Keratinocyte (primary cell): Measurements from ENCODE around the gene ROBO3.

ENCODE experiments used
- EZH2 ChIP-seq: IDR thresholded peaks from one replicate; pipeline ENCODE4 v1.6.1; 2012; ENCODE audit warnings: inconsistent platforms, mild to moderate bottlenecking, low read length, moderate library complexity
- TF ChIP-seq, protein P1 (sequence below), 3 experiments: IDR thresholded peaks in 1 of 3; conservative IDR thresholded peaks in 1 of 3; optimal IDR thresholded peaks in 1 of 3; 2 replicates in 2 of 3; 3 replicates in 1 of 3; pipeline versions ENCODE3 to v1.5.1; 2011; ENCODE audit warnings: low read length in 3 of 3, mild to moderate bottlenecking in 3 of 3, moderate library complexity in 2 of 3, control low read depth in 1 of 3, inconsistent platforms in 1 of 3; ENCODE audit not compliant: insufficient read depth in 2 of 3; ENCODE audit errors: extremely low read depth in 1 of 3

DNA sequence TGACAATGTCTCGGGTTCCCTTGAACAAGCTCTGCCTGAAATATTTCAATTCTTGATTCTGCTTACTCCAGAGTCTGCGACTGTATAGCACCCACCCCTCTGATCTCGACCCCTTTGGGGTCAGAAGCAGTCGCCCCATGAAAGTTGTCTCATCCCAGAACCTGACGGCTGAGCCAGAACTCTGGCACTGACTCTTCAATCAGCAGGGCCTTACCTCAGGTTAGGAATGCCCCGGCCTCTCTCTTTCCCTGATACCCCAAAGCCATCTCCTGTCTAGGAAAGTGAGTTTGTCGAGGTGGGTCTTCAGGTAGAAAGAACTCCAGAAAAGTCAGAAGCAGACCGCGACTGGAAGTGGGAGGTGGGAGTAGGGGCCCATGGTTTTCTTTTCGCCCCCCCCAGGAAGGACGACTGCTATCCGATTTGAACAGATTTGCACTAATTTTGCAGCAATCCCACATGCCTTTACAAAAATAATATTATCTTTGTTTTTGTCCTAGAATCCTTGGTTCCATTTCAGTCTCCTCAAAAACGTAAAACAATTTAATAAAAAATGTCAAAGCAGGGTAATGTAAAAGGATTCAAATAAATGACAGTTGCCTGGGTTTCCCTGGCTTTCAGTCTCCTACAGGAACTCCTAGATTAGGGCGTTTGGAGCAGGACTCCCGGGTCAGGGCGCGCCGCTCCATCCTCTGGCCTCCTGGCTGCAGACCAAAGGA, 898 bp upstream of the ROBO3 start:
- TF ChIP-seq, protein P1, sequence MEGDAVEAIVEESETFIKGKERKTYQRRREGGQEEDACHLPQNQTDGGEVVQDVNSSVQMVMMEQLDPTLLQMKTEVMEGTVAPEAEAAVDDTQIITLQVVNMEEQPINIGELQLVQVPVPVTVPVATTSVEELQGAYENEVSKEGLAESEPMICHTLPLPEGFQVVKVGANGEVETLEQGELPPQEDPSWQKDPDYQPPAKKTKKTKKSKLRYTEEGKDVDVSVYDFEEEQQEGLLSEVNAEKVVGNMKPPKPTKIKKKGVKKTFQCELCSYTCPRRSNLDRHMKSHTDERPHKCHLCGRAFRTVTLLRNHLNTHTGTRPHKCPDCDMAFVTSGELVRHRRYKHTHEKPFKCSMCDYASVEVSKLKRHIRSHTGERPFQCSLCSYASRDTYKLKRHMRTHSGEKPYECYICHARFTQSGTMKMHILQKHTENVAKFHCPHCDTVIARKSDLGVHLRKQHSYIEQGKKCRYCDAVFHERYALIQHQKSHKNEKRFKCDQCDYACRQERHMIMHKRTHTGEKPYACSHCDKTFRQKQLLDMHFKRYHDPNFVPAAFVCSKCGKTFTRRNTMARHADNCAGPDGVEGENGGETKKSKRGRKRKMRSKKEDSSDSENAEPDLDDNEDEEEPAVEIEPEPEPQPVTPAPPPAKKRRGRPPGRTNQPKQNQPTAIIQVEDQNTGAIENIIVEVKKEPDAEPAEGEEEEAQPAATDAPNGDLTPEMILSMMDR (optimal IDR thresholded peaks at IDR 0.05 in 1 of 3, IDR thresholded peaks at IDR 0.05 in 1 of 3, conservative IDR thresholded peaks at IDR 0.05 in 1 of 3; ENCODE audit: extremely low read depth in 1 of 3, insufficient read depth in 2 of 3, low read length in 3 of 3): no peak
- no peak for TF ChIP-seq EZH2
